22Rv1 (cell line): ENCODE data around the gene CLRN3.
A peak's percentile ranks its signal among the peaks of the same experiment; 100 is the strongest.

Experiments
- H3K27ac ChIP-seq: fragments of 450-650 bp; 2 replicates; pipeline ENCODE4 v1.5.1; 2017
- ZFX ChIP-seq: fragments of 450-650 bp; IDR thresholded peaks from 2 replicates; pipeline ENCODE4 v1.6.1; 2017; ENCODE audit warnings: antibody characterized with exemption, borderline replicate concordance
- TF ChIP-seq, protein P1 (sequence below): fragments of 450-650 bp; IDR thresholded peaks from 2 replicates; pipeline ENCODE4 v1.5.1; 2017; ENCODE audit warnings: mild to moderate bottlenecking

The CLRN3 gene

DNA sequence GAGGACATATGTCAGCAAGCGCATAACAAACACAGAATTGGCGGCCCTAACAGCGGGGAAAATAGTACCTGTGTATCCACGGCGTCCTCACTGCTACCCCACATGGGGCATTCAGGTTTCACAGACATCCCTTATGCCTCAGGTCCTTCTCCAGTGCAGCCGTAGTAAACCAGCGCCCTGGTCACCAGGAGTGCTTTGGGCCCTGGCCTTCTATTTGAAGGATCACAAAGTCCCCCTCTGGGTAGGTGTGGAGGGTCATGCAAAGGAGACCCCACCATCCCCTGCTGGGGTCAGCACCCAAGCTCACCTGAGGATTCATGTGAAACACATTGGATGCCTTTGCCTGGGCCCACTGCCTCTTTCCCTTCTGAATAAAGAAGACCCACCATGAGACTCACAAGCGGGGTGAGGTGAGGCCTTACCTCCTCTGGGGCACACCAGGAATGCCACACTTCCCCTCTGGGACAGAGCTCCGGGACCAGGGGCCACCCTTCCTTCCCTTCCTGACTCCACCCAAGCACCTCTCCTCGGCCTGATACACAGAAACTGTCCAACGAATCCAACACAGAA, 18.8 kb downstream of the CLRN3 start:
- no peak for TF ChIP-seq ZFX
- TF ChIP-seq, protein P1, sequence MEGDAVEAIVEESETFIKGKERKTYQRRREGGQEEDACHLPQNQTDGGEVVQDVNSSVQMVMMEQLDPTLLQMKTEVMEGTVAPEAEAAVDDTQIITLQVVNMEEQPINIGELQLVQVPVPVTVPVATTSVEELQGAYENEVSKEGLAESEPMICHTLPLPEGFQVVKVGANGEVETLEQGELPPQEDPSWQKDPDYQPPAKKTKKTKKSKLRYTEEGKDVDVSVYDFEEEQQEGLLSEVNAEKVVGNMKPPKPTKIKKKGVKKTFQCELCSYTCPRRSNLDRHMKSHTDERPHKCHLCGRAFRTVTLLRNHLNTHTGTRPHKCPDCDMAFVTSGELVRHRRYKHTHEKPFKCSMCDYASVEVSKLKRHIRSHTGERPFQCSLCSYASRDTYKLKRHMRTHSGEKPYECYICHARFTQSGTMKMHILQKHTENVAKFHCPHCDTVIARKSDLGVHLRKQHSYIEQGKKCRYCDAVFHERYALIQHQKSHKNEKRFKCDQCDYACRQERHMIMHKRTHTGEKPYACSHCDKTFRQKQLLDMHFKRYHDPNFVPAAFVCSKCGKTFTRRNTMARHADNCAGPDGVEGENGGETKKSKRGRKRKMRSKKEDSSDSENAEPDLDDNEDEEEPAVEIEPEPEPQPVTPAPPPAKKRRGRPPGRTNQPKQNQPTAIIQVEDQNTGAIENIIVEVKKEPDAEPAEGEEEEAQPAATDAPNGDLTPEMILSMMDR: no peak
- no peak overlapping the region for H3K27ac ChIP-seq

DNA sequence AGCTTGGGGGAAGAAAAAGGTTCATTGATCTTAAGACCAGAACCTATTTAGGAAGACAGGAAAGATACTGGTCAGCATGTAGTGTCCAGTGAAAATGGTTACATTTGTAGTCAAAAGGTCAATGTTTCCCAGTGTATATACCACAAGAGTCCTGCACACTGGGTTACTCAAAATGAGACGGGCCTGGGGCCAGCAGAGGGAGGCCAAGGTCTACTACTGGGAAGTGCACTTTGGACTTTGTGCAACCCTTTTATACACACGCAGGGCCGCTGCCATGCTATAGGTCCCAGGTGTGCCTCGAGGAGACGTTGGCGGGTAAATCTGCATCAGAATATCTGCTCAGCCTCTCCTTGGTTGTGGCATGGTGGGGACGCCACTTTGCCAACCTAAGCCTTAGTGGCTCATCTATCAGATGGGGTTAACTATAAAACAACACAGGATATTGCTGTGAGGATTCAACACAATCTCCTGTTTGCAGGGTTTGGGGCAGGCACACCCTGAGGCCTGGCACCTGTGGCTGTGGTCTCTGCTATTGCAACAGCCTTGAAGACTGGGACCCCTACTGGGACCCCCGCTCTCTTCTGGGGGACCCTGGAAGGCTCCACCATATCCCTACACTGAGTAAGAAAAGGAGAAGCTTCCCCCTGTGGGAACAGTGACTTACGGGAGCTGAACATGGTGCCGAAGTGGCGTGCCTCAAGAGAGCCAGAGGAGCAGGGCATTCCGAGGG, 19.7 kb downstream of the CLRN3 start:
- H3K27ac ChIP-seq: no peak overlapping the region
- TF ChIP-seq ZFX: no peak
- TF ChIP-seq, protein P1: peak; percentile 77

DNA sequence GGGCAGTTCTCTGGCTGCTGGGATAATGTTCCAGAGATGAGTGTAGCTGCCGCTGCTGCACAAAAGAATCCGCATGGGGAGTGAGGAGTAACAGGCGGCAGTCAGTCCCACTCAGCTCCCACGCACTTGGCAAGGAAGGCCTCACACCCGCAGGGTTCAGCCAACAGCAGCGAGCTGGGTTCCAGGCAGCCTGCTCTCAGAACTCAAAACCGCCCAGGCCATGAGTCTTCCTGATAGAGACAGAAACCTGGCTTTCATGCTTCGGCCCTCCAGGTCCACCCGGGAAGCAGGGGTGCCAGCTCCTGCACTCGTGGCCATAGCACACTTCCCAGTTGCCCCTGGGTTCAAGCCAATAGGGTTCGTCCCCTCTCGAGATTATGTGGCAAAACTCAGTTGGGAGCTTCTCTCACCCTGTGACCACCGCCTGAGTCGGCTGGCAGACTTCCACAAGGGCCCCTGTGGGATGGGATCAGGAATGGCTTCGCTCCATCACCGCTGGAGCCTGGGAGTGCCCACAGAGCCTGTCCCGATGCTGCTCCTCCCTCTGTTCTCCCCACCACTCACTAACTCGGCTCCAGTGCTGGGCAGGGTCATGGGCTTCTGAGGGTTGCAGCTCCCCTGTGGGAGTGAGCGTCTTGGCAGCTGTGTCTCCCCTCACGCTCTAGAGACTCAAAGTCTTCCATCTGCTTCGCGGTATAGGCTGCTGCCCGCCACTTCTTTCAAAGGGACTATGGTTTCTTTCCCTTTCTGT, 20.6 kb downstream of the CLRN3 start:
- H3K27ac ChIP-seq: no peak overlapping the region
- no peak for TF ChIP-seq ZFX
- TF ChIP-seq, protein P1: no peak

DNA sequence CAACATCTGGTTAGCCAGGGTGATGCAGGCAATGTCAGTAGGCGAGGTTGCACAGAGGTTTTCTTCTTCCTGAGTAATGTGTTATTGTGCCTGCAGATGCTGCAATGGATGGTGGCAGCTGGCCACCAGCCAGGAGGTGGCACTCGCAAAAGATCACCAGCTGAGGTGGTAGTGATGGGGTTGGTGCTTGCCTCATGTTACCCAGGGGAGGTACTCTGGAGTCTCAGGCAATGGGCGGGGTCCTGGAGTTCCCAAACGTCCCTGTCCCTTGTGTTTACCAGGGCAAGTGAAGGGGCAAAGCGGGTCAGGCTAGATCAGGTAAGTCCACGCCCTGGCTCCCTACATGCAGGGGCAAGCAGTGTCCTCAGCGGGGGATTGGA, 21.1 kb downstream of the CLRN3 start:
- TF ChIP-seq ZFX: no peak
- TF ChIP-seq, protein P1: no peak
- H3K27ac ChIP-seq: no peak overlapping the region

DNA sequence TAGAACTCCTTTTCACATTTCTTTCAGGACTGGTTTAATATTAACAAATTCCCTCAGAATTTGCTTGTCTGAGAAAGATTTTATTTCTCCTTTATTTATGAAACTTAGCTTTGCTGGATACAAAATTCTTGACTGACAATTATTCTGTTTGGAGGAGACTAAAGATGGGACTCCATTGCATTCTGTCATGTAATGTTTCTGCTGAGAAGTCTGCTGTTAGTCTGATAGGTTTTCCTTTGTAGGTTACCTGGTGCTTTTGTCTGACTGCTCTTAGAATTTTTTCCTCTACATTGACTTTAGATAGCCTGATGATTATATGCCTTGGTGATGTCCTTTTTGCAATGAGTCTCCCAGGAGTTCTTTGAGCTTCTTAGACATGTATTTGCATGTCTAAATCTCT, 23.4 kb downstream of the CLRN3 start:
- no peak for TF ChIP-seq ZFX
- TF ChIP-seq, protein P1: no peak
- no peak overlapping the region for H3K27ac ChIP-seq

DNA sequence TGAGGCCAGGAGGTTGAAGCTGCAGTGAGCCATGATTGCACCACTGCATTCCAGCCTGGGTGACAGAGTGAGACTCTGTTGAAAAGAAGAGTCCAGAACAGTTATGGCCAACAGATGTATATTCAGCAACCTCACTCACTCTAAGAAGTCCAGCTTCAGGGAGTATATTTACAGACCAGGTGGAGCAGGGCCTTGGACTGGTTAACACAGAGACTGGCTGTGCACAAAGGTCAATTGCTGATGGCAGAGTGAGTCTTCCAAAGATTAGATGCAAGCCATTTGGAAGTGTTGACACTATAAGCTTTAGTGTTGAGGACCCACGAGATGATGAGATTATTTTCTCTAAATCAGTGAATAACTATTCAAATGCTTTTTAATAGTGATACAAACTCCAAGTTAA, 24.9 kb downstream of the CLRN3 start:
- no peak overlapping the region for H3K27ac ChIP-seq
- TF ChIP-seq, protein P1: no peak
- TF ChIP-seq ZFX: no peak
